HG03045 (cell line): Measurements from ENCODE around the gene CDH10.

Experiments used
- ATAC-seq: cut with Tn5 transposase; IDR thresholded peaks from one replicate; pipeline ENCODE4 v1.9.1; 2021; ENCODE audit warnings: mild to moderate bottlenecking, moderate library complexity; ENCODE audit not compliant: unreplicated experiment

CDH10 gene

DNA sequence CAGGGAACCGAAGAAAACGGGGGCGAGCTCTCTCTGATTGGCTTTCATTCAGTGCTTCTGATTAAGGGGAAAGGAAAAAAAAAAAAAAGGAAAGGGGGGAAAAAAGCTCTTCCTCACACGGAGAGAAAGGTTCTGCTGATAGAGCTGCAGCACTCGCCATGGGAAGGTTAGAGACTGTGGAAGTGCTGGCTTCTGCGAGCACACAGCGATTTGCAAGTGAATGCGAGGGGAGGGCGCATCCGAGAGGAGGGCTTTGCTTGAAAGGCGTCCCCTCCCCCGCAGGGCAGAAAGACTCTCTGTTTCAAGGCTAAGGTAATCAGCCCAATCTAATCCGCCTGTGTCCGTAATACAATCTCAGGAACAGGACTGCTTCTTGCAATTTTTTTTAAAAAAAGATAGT lies at the start of gene CDH10:
TSS of gene CDH10 (minus strand) at position 218 of the 400 bp plus-strand sequence. CDS start 51,488 bp downstream, outside the sequence.
- ATAC-seq: no peak

- no peak for ATAC-seq
Observed at GRCh38 chr5:24693609-24694008, 48.8 kb upstream of the CDH10 start.

DNA sequence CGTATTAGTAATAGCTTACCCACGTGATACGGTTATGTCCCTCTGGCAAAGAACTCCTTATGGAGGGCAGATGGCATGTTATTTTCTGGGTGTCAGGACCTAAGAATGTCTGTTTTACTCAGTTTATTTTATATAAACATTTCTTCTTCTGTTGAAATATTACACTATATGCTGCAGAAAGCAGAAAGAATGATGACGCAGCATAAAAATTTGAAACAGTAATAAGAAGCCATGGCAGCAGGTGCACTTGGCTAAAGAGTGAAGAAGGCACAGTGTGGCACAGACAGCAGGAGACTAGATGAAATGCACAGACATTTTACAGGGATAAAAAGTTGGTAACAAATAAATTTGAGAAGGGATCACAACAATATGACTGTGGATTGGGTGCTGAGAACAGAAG lies 46.3 kb upstream of the CDH10 start:
- ATAC-seq: no peak

DNA sequence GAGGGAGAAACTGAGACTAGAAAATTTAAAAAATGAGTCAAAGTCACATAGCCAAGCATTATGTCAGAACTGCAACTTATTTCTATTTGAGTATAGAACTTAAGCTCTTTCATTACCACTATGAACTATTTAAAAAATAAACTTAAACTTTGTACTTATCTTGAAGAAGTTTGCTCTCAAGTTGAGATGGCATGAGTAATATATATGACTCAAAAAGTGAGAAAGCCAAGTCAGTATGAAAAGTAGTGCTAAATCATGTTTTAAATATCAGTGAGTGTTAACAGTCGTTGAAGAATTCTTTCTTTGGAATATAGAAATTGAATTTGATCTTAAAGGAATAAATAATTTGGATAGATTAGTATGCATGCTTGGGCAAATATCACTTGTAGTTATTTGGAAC lies 36.3 kb upstream of the CDH10 start:
- ATAC-seq: no peak

DNA sequence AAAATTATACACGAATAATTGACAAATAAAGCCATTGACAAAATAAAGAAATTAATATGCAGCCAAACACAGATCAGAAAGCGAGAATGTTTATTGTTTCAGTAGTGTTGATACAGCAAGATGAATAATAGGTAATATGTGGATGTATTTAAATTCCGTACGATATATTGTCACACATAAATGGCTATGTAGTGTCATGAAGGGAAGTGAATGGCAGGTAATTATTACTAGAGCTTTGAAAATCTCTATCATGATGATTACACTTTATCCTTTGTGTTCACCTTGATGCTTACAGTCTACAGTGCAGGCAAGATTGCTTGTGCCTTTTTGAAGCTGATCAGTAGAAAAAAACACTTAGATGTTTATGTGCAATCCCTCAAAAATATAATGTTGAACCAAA lies 23.3 kb upstream of the CDH10 start:
- ATAC-seq: no peak

DNA sequence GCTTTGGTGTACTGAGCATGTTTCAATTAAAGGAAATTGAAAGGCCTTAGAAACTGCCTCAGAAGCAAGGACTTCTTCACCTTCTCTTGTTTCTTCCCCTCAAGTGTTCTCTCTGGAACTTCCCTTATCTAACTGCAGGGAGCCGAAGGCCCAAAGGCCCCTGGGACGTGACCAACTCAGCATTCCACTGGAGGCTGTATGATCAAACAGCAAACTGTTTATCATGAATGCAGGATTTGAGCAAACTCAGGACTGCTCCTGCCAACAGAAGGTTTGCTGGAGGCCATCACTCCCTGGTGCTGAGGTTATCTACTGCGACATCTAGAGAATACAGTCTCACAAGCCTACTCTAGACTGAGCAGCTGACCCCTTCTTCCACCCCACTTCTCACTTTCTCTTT lies 4.8 kb upstream of the CDH10 start:
- no peak for ATAC-seq

GRCh38 chr5:24646915-24647314 lies 2.1 kb upstream of the CDH10 start:
- ATAC-seq: no peak

DNA sequence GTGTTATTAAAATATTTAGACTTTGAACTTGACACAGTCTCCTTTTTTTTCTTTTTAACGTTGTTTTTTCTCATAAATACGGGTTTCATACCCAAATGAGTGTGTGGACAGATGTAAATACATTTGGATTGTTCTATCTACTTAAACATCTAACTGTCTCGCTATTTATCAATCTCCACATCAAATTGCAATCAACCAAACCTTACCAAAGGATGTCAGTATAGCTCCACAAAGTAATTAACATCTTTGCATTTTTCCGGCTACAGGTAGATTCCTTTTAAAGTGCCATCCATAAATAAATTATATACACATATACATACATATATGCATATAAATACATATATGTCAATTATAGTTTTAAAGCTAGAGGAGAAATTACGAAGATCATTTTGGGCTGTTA lies 705 bp upstream of the CDH10 start:
- ATAC-seq: no peak

- no peak for ATAC-seq
Observed at GRCh38 chr5:24643880-24644279, 898 bp downstream of the CDH10 start.

DNA sequence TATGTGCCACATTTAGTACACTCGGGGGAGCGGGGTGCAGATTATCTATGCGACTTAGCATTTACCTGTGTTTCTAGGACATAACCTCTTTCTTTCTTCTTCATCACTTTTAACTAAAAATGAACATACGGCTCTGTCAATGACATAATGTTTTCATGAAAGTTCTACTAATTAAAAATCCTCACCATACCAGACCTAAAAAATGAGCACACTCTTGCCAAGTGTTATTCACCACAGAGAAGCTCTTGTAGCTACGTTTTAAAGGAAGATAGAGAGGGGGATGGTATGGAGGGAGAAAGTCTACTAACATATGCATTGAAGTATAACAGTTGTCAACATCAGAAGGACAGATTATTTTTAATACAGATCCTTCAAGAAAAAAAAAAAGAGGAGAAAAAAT lies 1.6 kb downstream of the CDH10 start:
- ATAC-seq: no peak

DNA sequence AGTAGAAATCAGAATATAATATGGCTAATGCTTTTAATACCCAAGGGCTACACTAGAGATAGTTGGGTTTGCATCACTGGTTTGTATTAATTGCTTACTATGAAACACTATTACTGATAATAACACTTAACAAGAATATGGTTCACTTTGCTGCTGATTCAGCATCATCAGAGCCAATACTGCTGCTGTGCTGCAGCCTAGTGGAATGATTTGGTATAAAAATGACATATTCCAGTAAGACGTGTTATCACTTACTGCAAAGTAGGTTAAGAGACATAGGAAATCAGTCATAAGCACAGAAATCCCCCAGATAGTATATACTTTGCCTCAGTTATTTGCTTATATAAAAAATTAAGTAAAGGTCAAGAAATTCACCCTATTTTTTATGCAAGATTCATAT lies 2.8 kb downstream of the CDH10 start:
- no peak for ATAC-seq

DNA sequence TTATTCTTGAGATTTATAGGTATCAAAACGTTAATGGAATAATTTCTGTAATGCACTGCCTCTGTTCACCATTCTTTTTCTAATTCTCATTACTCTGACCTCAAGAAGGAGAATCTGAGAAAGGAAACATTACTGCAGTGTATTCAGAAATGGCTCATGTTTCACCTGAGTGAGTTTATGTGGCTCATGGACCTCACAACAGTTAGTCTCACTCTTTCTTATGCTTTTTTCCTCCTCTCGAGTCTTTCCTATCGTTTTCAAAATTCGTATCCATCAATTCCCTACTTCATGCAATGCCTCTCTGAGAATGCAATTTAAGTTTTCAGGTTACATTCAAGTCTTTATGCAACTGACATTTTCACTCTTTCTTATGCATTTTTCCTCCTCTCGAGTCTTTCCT lies 9.6 kb downstream of the CDH10 start:
- ATAC-seq: no peak

DNA sequence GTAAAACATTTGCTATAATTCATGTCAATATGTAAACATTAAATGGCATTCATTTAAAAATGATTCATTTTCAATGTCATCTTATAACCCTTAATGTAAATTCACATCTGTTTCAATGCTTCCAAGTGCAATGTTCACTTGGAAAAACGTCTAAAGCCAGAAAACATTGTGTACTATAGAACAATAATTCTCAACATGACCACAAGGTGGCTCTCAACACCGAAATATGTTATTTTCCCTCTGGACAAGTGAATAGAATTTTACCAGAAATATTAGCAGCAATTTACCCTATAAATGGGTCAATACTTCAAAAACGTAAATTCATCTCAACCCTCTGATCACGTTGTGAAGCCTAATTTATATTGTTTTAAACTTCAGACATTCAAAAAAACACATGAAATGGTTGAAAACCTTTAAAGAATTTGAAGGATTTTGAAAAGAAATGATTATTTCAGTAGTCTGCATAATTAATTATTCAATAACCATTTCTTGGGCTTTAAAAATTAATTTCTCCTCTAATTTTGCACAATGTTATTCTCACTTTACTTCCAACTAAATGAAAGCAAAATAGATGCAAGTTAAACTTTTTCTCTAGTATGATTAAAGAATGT lies 11.0 kb downstream of the CDH10 start:
- ATAC-seq: no peak

DNA sequence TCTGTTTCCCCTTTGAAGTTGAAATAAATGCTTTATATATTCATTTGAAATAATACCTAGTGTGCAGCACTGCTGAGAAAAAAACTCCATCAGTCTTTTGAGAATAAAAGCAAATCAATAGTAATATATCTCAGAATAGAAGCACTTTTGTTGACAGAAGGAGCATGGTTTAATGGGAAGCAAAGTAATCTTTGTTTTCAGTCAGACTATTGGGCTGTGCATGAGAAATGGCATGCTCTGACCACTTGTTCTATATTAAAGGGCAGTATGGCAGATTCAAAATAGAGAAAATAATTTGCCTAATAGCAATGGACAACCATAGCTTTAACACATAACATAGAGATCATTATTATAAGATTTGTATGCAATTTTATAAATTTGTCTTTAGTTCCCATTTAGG lies 12.4 kb downstream of the CDH10 start:
- ATAC-seq: no peak

GRCh38 chr5:24630918-24631317 lies 13.9 kb downstream of the CDH10 start:
- no peak for ATAC-seq

DNA sequence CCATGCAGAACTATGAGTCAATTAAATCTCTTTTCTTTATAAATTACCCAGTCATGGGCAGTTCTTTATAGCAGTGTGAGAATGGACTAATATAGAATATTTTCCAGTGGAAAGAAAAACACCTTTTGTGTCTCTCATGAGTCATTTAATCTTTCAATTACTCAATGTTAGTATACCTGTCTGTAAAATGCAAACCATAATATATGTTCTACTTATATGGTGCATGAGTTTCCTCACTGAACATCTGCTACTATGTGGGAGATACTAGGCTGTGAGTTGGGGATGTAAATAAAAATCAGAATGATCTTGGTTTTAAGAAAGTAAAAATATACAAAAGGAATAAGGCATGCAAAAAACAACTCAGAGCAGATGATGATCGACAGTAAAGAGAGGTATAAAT lies 15.0 kb downstream of the CDH10 start:
- no peak for ATAC-seq

GRCh38 chr5:24624872-24625271 lies 19.9 kb downstream of the CDH10 start:
- no peak for ATAC-seq

DNA sequence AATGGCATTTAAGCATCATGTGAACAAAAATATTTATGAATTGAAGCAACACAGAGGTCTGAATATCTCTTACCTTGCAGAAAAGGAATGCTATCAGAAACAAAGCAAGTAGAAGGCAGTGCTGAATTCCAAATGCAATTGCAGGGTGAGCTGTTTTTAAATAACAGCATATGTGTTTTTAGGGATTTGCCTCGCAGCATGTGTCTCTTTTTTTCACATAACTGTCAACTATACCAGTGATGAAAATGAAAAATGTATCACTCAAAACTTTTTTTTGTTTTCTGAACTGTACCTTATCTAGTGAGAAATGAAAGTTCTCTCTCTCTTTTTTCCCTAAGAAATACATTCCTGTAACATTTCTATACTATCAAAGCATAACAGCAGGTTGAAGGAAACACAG lies 21.2 kb downstream of the CDH10 start:
- ATAC-seq: no peak

GRCh38 chr5:24623031-24623430 lies 21.7 kb downstream of the CDH10 start:
- no peak for ATAC-seq

DNA sequence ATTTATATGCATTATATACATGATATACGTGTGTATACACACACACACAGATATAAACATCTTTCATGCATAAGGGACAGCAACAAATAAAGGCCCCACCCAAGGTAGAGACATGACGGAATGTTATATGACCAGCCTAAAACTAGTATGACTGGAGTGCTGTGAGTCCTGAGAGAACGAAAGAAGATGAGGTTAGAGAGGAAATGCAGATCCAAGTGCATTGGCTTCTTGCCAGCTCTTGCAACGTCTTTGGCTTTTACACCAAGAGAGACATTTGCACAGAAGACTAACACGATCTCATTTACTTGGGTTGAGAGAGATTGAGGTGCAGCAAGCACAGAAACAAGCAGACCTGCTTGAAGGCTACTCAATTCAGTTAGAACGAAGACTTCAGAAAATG lies 23.0 kb downstream of the CDH10 start:
- no peak for ATAC-seq

DNA sequence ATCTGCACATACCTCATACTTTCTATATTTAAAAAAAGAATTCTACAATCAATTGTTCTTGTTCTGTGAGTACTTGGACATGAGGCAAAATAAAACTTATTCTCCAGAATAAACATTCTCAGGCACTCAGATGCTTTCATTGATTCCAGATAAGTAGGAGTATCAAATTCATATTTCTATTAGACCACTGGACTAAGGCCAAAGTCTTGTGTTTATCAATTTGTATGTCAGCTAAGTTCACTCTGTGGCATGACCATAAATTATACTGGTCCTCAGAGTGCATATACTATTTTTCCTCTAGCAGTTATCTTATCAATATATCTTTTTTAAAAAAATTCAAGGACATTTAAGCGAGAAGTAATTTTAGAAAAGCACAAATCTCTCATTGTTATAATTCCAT lies 28.2 kb downstream of the CDH10 start:
- no peak for ATAC-seq

- ATAC-seq: no peak
Observed at GRCh38 chr5:24615159-24615558, 29.6 kb downstream of the CDH10 start.

DNA sequence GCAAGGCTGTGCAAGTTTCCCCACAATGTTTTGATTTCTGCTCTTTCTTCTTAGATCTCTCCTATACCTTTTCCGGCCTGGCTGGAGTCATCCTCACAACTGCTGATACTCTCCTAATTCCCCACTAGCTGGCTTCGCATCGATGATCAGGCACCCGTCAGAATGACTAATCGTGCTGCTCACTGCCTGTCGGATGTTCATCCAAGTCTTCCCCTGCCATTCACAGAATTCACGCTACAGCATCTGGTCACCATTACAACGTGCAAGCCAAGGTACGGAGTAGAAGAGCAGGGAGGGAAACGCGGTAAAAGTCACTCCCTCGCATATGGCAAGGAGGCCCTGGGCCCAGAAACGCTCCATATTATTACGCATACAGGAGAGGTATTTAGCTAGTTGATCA lies 35.1 kb downstream of the CDH10 start:
- no peak for ATAC-seq

DNA sequence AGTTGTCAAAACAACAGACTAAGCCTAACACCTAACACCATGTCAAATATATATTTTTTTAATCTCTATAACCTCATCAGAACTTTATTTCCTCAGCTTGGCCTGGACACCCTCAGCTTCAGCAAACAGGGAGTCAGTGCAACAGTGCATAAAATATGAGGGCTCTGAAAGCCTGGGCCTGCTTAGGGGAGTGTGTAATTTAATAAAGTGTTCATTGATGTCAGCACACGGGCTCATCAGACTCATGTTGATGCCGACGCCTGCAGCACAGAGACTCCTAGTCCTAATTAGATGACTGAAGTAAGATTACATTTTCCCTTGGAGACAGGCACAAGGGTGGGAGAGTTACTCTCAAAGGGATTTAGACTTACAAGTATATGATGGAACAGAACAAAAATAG lies 37.8 kb downstream of the CDH10 start:
- ATAC-seq: no peak
